A673 (cell line): ENCODE data around the gene CENPN. TPM values are rescaled to one million over a fixed set of nuclear protein-coding genes. Genes with fewer than 3 reads are reported as not detected.

Source experiments
- BruUV-seq: library from RNA; stranded (reverse); fragments of 400-500 nt; replicated peaks from 2 replicates; lab custom pipeline; 2021; lab: Mats Ljungman, UMichigan
- CTCF ChIA-PET: fragments of 300-600 bp; sonication (Branson Sonifier 250); formaldehyde crosslinking; loops from one replicate; lab custom pipeline; 2022; ENCODE audit warnings: antibody characterized with exemption; lab: Charles Lee
- POLR2A ChIA-PET: fragments of 300-600 bp; sonication (Branson Sonifier 250); formaldehyde crosslinking; loops from one replicate; lab custom pipeline; 2022; ENCODE audit warnings: antibody characterized with exemption; ENCODE audit not compliant: low non-redundant PET; lab: Charles Lee
- DNase-seq: peaks from one replicate; pipeline ENCODE4 v3.0.0-alpha.2; 2015; ENCODE audit warnings: low spot score
- H3K27ac ChIP-seq: fragments of 200-600 bp; sonication (generic); 2 replicates; pipeline ENCODE4 v1.5.1; 2016; ENCODE audit warnings: mixed run types, low read depth, mild to moderate bottlenecking, mixed read lengths, antibody characterized with exemption, low read length; ENCODE audit not compliant: poor library complexity, severe bottlenecking
- H3K27me3 ChIP-seq: fragments of 200-600 bp; sonication (generic); replicated peaks from 2 replicates; pipeline ENCODE4 v1.6.1; 2017; ENCODE audit warnings: mixed run types, low read depth, mild to moderate bottlenecking, mixed read lengths, antibody characterized with exemption, low read length; ENCODE audit not compliant: insufficient read depth, poor library complexity
- H3K36me3 ChIP-seq: fragments of 200-600 bp; sonication (generic); 2 replicates; pipeline ENCODE4 v1.6.1; 2016; ENCODE audit warnings: mixed run types, mild to moderate bottlenecking, mixed read lengths, antibody characterized with exemption, low read length; ENCODE audit not compliant: insufficient read depth, poor library complexity, severe bottlenecking
- H3K4me1 ChIP-seq: fragments of 200-600 bp; sonication (generic); 2 replicates; pipeline ENCODE4 v1.6.1; 2017; ENCODE audit warnings: mixed run types, mild to moderate bottlenecking, mixed read lengths, antibody characterized with exemption, low read length; ENCODE audit not compliant: insufficient read depth, poor library complexity, severe bottlenecking
- H3K4me3 ChIP-seq: fragments of 200-600 bp; sonication (generic); 2 replicates; pipeline ENCODE4 v1.5.1; 2016; ENCODE audit warnings: low read depth, mixed run types, mild to moderate bottlenecking, mixed read lengths, low read length; ENCODE audit not compliant: poor library complexity, severe bottlenecking
- H3K9me3 ChIP-seq: fragments of 200-600 bp; sonication (generic); 2 replicates; pipeline ENCODE4 v1.6.1; 2016; ENCODE audit warnings: mixed run types, low read depth, mild to moderate bottlenecking, mixed read lengths, antibody characterized with exemption, low read length; ENCODE audit not compliant: poor library complexity, severe bottlenecking
- EZH2 ChIP-seq: fragments of 200-600 bp; sonication (generic); IDR thresholded peaks from 2 replicates; pipeline ENCODE4 v1.6.1; 2017; ENCODE audit warnings: borderline replicate concordance, low read depth, mild to moderate bottlenecking, mixed read lengths, antibody characterized with exemption, low read length; ENCODE audit not compliant: poor library complexity, severe bottlenecking
- intact Hi-C: fragments of 100-400 bp; cut with micrococcal nuclease; formaldehyde crosslinking; loops from one replicate; pipeline ENCODE4 v1.10.0; 2022; ENCODE audit not compliant: unreplicated experiment
- total RNA-seq: library from RNA; stranded (reverse); gene quantifications from 2 replicates; pipeline ENCODE4 v1.2.3, GENCODE V29; 2021
- TF ChIP-seq, protein P1 (sequence below): fragments of 300-800, 200-600 bp; sonication (generic); conservative IDR thresholded peaks from 2 replicates; pipeline ENCODE4 v1.5.1; 2017; ENCODE audit warnings: low read depth, mild to moderate bottlenecking, antibody characterized with exemption, low read length, moderate library complexity, mixed read lengths

CENPN gene
- total RNA-seq, 1 experiment from 2014 or later = 109 TPM

DNA sequence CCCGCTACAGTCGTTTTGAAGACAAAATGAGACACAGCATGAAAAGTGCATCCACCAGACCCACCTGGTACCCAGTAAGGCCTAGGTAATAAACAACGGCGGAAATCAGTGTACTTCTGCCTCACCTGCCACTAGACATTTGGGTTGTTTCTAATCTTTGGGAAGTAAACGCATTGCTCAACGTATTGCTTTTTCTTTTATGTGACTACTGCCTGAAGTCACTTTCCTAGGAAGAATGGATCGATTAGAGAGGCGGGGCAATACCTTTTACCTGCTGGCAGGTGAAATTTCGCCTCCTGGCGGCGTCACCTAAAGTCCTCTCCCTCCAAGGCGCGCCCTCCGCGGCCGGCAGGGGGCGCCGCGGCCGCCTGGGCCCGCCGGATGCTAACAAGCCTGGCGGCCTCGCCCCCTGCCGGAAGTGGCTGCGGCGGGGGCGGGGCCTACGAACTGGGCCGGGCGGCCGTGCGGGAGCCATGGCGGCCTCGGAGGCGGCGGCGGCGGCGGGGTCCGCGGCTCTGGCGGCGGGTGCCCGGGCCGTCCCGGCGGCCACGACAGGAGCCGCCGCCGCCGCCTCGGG is 28.5 kb downstream of the CENPN start, which contains the start of gene ATMIN:
Gene ATMIN, plus strand, starts transcription at position 445 of the 577 bp plus-strand sequence. Its CDS starts 29 bp downstream, at position 474.
- no peaks in the 10 kb centered on the region for H3K27me3 ChIP-seq
- no peaks in the 10 kb centered on the region for H3K36me3 ChIP-seq
- no peaks in the 10 kb centered on the region for H3K4me1 ChIP-seq
- H3K4me3 ChIP-seq = peak within 1 kb of the TSS; percentile 79
- no peaks in the 10 kb centered on the region for H3K9me3 ChIP-seq
- intact Hi-C loops = loop anchor here (10.0 kb wide), 2 partner anchors 179 to 699 kb away; no protein-coding TSS in a partner anchor
- BruUV-seq = no TSS peak
- CTCF ChIA-PET = interaction anchor here (0.6 to 1.4 kb wide), 10 partner anchors 13 to 617 kb away, joined by 3 to 10 read pairs (median 3); partner anchors contain the start of genes C16orf46, CENPN and CMC2
- peak; percentile 93 for DNase-seq
- POLR2A ChIA-PET = interaction anchor here (0.6 kb wide), 2 partner anchors 121 to 784 kb away, joined by 3 read pairs; no protein-coding TSS in a partner anchor
- TF ChIP-seq, protein P1, sequence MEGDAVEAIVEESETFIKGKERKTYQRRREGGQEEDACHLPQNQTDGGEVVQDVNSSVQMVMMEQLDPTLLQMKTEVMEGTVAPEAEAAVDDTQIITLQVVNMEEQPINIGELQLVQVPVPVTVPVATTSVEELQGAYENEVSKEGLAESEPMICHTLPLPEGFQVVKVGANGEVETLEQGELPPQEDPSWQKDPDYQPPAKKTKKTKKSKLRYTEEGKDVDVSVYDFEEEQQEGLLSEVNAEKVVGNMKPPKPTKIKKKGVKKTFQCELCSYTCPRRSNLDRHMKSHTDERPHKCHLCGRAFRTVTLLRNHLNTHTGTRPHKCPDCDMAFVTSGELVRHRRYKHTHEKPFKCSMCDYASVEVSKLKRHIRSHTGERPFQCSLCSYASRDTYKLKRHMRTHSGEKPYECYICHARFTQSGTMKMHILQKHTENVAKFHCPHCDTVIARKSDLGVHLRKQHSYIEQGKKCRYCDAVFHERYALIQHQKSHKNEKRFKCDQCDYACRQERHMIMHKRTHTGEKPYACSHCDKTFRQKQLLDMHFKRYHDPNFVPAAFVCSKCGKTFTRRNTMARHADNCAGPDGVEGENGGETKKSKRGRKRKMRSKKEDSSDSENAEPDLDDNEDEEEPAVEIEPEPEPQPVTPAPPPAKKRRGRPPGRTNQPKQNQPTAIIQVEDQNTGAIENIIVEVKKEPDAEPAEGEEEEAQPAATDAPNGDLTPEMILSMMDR = peak; percentile 88
- TF ChIP-seq EZH2 = no peak
- peak within 1 kb of the TSS; percentile 38 for H3K27ac ChIP-seq

DNA sequence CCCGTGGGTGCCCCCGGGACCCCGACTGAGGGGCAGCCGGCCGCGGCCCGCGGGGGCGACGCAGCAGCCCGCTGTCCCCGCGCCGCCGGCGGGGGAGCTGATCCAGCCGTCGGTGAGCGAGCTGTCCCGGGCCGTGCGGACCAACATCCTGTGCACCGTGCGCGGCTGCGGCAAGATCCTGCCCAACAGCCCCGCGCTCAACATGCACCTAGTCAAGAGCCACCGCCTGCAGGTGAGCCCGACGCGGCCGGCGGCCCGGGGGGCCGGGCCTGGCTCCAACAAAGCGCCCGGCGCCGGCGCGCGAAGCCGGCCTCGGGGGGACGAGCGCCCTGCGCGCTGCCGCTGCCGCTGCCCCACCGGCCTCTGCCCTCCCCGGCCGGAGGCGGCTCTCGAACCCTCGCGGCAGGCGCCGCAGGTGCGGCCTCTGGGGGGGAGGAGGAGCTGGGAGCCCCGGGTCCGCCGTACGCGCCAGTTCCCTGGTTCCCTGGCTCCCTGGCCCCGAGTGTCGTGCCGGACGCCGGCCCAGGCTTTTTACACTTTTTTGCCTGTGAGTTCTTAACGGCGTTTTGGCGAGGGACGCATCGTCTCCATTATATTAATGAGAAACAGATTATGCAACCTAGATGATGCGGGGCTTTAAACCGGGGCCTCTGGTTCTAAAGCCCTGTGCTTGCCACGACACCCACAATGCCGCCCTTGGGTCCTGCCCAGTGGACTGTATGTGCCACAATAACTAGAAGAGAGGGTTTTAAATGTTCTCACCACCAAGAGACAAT is 29.1 kb downstream of the CENPN start:
- Histone ChIP-seq H3K4me1 (no peaks in the 10 kb centered on the region), H3K9me3 (no peaks in the 10 kb centered on the region), H3K27me3 (no peaks in the 10 kb centered on the region), H3K27ac (peak overlapping the region; percentile 38), H3K4me3 (peak overlapping the region; percentile 79), H3K36me3 (peaks cover 2% of the 10 kb centered on the region)
- peak; percentile 18 for DNase-seq
- intact Hi-C loops = loop anchor here (10.0 kb wide), 2 partner anchors 179 to 699 kb away; no protein-coding TSS in a partner anchor
- BruUV-seq = no TSS peak
- CTCF ChIA-PET = interaction anchor here (0.6 to 1.4 kb wide), 10 partner anchors 12 to 616 kb away, joined by 3 to 10 read pairs (median 3); partner anchors contain the start of genes C16orf46, CENPN and CMC2
- POLR2A ChIA-PET = interaction anchor here (0.5 to 0.6 kb wide), 2 partner anchors 48 to 783 kb away, joined by 3 read pairs; no protein-coding TSS in a partner anchor
- TF ChIP-seq, protein P1 = no peak
- no peak for TF ChIP-seq EZH2

DNA sequence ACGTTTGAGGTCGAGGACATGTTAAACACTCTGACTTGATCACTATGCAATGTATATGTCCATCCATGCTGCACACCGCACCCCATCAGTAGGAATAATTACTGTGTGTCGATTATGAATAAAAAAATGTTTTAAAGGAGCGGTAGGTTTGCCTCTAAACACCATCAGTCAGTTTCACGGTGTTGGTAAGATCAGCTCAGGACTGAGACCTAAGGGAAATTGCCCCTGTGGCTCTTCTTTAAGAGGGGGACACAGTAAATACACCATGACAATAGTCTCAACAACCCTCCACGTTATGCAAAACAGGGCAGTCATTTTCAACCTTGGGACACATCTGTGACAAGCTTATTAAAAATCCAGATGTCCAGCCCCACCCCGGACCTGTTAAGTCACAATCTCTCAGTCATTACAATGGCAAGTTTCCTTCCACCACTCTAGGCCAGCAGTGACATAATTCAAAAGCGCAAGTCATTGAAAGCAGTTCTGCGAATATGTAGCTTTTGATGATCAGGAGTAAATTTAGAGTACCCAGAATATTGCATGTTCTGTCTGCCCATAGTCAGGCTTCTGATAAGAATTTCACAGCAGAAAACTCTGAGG is 29.8 kb downstream of the CENPN start:
- ChIA-PET POLR2A (interaction anchor here (0.5 kb wide), 1 partner anchor 47 kb away, joined by 3 read pairs; no protein-coding TSS in a partner anchor), CTCF (interaction anchor here (1.4 kb wide), 1 partner anchor 112 kb away, joined by 3 read pairs; no protein-coding TSS in a partner anchor)
- peaks cover 8% of the 10 kb centered on the region for H3K36me3 ChIP-seq
- H3K4me1 ChIP-seq = no peaks in the 10 kb centered on the region
- H3K27ac ChIP-seq = peak overlapping the region; percentile 38
- H3K27me3 ChIP-seq = no peaks in the 10 kb centered on the region
- peak overlapping the region; percentile 79 for H3K4me3 ChIP-seq
- intact Hi-C loops = loop anchor here (10.0 kb wide), 2 partner anchors 178 to 698 kb away; no protein-coding TSS in a partner anchor
- H3K9me3 ChIP-seq = no peaks in the 10 kb centered on the region
- peak; percentile 3 for DNase-seq
- TSS peak; percentile 44 for BruUV-seq
- TF ChIP-seq, protein P1 = no peak
- TF ChIP-seq EZH2 = no peak
